NOMO-1 treated with dmso at 0.1 percent for 144 hours (cell line): Measurements from ENCODE around the gene VPS26B.
"Not testable (repeated sequence)": the region's sequence is repeated elsewhere in the genome, so short reads cannot be mapped to it uniquely, and the experiment has no call there.

ENCODE experiments used
- DNase-seq: peaks from one replicate; lab custom pipeline; 2025; ENCODE audit not compliant: unreplicated experiment; lab: John Stamatoyannopoulos, UW

VPS26B gene

DNA sequence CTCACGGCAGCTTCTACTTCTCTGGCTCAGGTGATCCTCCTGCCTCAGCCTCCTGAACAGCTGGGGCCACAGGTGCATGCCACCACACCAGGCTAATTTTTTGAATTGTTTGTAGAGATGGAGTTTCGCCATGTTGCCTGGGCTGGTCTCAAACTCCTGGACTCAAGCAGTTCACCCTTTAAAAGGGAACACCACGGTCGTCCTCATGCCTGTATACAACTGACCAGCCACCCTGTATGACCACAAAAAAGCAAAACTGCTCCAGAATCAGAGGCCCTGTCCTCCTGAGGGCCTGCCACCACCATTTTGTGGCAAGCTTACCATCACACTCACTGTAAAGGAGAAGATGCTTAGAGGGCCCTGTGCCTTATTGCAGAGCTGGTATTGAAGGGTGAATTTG lies 53.9 kb downstream of the VPS26B start:
- DNase-seq, result no peak

DNA sequence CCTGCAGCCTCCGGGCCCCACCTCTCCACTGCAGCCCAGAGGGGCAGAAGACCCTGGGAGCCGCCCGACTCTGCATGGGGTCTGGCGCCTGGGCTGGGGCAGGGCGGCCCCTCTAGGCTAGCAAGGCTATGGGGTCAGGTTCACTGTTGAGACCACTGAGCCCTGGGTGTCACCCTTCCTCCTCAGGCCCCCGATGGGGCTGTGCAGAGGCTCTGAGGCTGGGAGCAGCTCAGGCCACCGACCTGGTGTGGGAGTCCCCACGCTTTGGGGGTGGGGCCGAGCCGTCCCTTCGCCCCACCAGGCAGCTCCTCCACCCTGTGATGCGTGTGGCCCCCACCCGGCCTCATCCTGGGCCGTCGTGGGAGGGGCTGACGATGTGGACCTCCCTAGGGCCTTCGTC lies 57.2 kb downstream of the VPS26B start:
- not testable (repeated sequence) for DNase-seq

DNA sequence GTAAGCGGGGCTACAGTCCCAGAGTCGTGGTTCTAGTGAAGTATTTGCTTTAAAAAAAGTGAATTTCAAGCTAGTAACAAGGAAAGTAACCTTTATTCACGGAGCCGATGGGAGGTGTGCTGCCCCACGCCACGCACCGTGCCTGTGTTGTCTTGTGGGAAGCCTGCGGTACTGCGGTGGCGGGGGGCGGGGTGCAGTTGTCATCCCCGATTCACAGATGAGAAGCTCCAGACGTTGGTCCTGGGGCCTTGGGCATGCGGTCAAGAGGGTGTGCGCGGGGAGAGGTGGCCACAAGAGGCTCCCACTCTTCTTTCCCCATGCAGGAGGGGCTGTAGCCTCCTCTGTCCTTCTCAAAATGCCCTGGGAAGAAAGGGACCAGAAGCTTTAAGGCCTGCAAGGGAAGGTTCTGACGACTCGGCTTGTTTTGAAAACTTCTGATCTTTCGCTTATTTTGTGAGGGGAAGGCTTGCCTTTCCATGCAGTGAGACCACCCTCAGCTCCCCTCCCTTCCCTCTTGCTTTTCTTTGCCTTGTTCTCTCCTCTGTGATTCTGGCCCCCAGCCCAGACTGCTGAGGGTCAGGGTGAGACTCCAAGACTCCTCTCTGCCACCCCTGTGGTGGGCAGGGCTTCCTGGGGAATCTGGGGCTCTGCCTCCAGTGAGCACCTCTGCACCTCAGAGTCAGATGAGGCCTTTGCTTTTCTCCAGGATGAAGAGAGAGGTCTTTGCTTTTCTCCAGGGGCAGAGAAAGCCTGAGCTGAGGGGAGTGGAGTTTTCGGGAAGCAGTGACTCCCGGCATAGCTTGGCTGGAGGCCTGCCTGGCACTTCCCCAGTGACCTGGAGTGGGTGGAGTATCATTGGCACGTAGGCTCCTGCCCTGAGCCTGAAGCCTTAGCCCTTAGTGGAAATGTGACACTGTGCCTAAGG lies 57.9 kb downstream of the VPS26B start:
- DNase-seq, result no peak

DNA sequence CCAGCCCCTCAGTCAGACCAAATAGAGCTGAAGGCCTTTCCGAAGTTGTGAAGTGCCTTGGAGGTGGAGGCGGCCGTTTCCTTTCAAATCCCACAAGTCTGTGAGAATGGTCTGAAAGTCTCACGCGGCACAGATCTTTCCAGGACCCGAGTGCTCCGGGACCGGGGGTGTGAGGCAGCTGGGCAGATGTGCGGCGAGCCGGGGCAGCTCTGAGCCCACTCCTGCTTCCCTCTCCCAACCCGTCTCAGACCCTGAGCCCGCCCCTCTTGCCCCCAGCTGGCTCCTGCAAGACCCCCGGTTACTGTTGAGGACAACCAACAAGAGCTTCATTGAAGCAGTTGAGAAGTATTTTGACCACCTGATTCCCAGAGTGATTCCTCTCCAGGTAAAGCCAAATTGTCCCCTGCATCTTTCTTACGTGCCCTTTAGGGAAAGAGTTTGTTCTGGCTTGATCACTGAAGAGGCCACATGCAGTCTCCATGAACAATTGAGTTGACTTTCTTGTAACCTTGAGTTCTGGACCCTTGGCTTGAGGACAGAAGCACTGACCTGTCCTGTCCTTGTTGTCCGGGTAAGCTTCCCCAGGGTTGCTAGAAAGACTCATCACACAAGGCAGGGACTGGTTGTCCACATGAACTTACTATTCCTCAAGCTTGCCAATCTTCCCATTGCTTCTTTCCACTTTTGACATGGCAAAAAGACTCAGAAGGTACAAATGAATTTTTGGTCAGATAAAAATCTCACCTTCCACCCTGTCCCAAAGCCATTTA lies 59.2 kb downstream of the VPS26B start:
- no peak for DNase-seq

DNA sequence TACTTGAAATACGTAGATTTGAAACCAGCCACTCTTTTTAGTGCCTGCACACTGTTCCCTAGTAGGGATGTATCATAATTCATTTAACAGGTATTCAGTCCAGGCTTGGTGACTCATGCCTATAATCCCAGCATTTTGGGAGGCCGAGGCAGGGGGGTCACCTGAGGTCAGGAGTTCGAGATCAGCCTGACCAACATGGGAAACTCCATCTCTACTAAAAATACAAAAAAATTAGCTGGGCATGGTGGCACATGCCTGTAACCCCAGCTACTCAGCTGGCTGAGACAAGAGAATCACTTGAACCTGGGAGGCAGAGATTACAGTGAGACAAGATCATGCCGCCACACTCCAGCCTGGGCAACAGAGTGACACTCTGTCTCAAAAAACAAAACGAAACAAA lies 59.9 kb downstream of the VPS26B start:
- not testable (repeated sequence) for DNase-seq

DNA sequence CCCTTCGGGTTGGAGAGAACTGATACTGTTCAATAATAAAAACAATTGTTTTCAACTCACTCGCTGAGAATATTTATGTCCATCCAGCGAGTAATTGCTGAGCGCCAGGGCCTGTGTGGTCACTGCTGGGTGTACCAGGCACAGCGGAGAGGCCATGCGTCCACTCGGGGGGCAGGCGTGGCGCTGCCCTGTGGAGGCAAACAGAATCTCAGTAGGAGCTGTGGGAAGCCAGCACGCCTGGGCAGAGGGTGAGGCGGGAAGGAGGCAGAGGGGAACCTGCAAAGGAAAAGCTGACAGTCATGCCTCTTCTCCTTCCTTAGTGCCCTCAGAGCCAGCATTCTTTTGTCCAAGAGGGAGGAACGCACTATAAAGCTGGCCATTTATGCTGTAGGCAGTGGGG lies 63.1 kb downstream of the VPS26B start:
- no peak for DNase-seq

DNA sequence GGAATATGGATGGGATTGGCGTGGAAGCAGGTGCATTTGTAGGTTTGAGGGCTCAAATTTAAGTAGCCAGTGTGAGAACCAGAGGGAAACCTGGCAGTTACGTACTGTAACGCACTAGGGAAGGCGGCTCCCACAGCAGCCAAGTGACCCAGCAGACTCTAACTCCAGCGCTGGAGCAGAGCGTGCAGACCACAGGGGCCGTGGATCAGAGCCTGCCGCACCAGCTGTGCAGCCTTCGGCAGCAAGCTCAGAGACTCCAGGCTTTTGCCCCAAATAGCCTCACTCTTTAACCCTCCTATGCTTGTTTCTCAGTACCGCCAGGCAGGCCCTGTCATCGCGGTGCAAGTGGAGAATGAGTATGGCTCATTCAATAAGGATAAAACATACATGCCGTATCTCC lies 64.0 kb downstream of the VPS26B start:
- no peak for DNase-seq

DNA sequence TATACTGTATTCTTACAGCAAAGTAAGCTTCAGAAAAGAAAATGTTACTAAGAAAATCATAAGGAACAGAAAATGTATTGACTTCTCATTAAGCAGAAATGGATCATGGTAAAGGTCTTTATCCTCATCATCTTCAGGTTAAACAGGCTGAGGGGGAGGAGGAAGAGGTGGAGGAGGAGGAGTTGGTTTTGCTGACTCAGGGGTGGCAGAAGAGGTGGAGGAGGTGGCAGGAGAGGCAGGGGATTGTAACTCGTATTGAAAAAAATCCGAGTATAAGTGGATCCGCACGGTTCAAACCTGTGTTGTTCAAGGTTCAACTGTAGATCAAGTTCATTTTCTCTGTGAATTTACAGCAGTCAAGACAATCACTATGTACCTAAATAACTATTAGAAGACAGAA lies 64.7 kb downstream of the VPS26B start:
- DNase-seq, result no peak

DNA sequence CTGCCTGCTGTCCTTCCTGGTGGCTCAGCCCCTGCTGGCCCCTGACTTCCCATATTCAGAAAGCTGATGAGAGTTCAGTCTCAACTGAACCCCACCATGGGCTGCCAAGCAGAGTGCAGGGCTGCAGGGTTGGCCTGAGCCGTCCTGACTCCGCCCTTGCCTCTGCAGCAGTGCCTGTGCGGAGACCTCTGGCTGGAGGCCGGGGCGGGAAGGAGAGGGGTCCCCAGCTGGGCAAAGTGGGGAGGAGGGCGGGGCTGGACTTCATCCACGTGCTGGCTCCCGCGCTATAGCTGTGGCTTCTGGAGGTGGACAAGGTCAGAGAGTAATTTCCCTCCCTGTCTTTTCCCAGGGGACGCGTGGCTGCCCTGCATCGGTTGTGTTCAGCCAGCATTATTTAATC lies 65.3 kb downstream of the VPS26B start:
- DNase-seq, result no peak

DNA sequence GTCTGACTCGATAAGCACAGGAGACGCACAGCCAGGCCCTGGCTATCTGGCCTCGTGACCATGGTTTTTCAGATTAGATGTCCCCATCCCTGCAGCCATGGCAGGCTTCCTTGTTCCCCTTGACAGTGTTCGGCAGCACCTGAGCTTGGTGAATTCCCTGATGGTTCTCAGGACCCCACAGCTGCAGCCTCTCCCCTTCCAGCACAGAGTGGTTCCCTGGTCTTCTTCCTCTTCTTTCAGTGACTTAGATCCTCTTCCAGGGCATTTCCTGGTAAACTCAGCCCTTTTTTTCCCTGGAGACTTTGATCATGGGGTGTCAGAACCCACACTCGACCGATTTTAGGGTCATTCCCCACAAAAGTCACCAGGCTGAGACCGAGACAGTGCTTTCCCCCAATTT lies 66.2 kb downstream of the VPS26B start:
- no peak for DNase-seq

DNA sequence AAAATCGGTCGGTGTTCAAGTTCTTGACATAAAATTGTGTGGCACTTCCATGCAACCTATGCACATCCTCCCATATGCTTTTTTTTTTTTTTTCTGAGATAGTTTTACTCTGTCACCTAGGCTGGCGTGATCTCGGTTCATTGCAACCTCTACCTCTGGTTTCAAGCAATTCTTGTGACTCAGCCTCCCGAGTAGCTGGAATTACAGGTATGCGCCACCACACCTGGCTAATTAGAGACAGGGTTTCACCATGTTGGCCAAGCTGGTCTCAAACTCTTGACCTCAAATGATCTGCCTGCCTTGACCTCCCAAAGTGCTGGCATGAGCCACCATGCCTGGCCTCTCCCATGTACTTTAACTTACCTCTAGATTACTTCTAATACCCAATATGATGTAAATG lies 66.7 kb downstream of the VPS26B start:
- no peak for DNase-seq

DNA sequence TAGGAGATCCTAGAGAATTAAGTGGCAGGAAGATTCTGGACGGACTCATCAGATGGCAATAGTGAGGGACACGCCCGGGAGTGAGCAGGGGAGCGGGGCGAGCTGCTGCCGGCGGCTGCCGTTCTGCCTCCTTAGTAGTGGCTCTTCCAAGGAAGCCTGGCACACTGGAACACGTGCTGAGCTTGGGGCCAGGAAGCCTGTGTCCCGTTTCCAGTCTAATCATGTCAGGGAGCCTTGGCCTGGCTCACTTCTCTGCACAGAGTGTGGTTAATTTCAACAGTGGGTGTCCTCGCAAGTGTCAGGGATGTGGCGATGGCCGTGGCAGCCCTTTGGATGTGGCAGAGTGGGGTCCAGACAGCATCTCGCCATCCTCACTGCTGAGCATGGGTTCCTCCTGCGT lies 68.2 kb downstream of the VPS26B start:
- DNase-seq, result no peak

DNA sequence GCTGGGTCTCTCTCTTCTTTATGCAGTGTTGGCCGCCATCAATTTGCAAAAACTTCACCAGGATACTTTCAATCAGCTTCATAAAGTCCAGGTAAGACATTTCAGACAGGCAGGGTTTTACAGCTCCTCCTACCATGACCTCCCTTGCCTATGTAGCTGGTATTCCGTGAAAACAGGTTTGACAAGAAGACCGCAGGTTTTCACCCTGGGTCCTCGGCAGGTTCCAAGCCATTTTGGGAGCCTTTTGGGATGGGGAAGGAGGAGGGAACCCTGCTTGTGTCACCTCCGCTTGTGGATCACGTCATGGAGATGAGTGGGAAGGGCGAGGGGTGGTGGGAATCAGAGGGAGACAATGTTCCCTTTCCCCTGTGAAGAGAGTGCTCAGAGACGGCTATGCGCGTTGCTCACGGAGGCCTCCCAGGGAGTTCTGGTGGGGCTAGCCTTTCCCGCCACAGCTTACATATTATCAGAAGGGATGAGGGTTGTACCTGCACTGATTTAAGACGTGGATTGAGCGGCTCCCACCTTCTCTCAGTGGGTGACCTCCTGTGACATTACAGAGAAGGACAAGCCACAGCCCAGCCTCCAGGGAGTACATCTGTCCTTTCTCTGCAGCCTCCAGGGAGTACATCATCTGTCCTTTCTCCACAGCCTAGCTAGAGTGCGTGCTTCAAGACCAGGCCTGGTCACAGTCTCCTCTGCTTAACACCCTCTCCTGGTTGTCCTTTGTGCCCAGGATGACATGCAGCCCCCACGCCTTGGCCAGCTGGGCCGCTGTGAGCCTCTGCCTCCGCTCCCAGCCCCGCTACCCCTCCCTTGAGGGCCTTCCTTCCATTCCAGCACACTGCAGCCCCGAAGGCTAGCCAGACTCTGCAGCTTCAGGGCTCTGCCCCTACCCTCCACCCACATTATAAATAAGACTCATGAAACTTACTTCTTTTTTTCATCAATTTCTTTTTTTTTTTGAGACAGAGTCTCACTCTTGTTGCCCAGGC lies 68.9 kb downstream of the VPS26B start:
- DNase-seq, result no peak

DNA sequence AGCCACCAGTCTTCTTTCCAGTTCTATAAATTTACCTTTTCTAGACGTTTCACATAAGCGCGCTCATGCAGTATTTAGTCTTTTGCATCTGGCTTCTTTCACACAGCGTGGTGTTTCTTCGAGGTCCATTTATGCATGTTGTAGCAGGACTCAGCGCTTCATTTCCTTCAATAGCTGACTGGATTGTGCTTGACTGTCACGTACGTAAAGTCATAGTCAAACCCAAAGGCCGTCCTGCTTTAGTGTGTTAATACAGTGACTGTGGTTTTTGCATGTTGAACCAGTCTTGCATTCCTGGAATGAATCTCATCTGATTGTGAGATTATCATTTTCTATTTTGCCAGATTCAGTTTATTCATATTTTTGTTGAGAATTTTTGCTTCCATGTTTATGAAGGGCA lies 70.2 kb downstream of the VPS26B start:
- DNase-seq, result no peak
